ENCODE results near the gene WFDC10B.

- TF ChIP-seq CTCF (IDR thresholded peaks at IDR 0.05 in 2 of 3, conservative IDR thresholded peaks at IDR 0.05 in 1 of 3; ENCODE audit: control insufficient read depth in 2 of 3, extremely low read depth in 1 of 3, insufficient read depth in 1 of 3, low read depth in 3 of 3, low read length in 3 of 3) (no peak), TAF1 (IDR thresholded peaks at IDR 0.05; ENCODE audit: borderline replicate concordance, low read depth, low read length) (no peak), POLR2AphosphoS2 (IDR thresholded peaks at IDR 0.05; ENCODE audit: low read depth, low read length) (no peak), POLR2A (IDR thresholded peaks at IDR 0.05; ENCODE audit: low read depth, low read length) (no peak)
These were observed 20.3 kb upstream of the WFDC10B start for GRCh38 chr20:45725134-45725533.

Measured in GM12878 (cell line).